Stomach (tissue), 4 donors: ENCODE measurements around the gene SCAMP1.

Experiments
- POLR2AphosphoS5 ChIP-seq, 3 donors: sonication (generic); formaldehyde crosslinking; IDR thresholded peaks; one replicate each; pipeline ENCODE4 v1.6.1; 2016; ENCODE audit warnings: antibody characterized with exemption in 3 of 3
- TF ChIP-seq, protein P1 (sequence below), 7 experiments: fragments of 450-650 bp in 4 of 7; fragments of 200-600 bp in 3 of 7; sonication (generic) in 3 of 7; IDR thresholded peaks; one replicate each; pipeline ENCODE4 v1.5.1; 2016 to 2019; ENCODE audit warnings: antibody characterized with exemption in 7 of 7, control low read depth in 2 of 7, mild to moderate bottlenecking in 1 of 7

GRCh38 chr5:78373231-78373630 lies 12.8 kb downstream of the SCAMP1 start:
- no peak for TF ChIP-seq POLR2AphosphoS5 (IDR thresholded peaks at IDR 0.05)
- TF ChIP-seq, protein P1, sequence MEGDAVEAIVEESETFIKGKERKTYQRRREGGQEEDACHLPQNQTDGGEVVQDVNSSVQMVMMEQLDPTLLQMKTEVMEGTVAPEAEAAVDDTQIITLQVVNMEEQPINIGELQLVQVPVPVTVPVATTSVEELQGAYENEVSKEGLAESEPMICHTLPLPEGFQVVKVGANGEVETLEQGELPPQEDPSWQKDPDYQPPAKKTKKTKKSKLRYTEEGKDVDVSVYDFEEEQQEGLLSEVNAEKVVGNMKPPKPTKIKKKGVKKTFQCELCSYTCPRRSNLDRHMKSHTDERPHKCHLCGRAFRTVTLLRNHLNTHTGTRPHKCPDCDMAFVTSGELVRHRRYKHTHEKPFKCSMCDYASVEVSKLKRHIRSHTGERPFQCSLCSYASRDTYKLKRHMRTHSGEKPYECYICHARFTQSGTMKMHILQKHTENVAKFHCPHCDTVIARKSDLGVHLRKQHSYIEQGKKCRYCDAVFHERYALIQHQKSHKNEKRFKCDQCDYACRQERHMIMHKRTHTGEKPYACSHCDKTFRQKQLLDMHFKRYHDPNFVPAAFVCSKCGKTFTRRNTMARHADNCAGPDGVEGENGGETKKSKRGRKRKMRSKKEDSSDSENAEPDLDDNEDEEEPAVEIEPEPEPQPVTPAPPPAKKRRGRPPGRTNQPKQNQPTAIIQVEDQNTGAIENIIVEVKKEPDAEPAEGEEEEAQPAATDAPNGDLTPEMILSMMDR (IDR thresholded peaks at IDR 0.05) = no peak
